SU-DHL-6 (cell line): ENCODE results near the gene CDIPT.

Experiments
- H2AFZ ChIP-seq: fragments of 200-600 bp; sonication (generic); 2 replicates; pipeline ENCODE4 v1.6.1; 2014; ENCODE audit warnings: low read depth, mild to moderate bottlenecking, moderate library complexity, mixed read lengths, antibody characterized with exemption, low read length; ENCODE audit not compliant: severe bottlenecking
- H3F3A ChIP-seq: fragments of 200-600 bp; shearing (Covaris generic); 2 replicates; pipeline ENCODE4 v1.6.0; 2016; ENCODE audit warnings: antibody characterized with exemption, mild to moderate bottlenecking; ENCODE audit not compliant: insufficient read depth
- H3K27ac ChIP-seq: fragments of 200-600 bp; sonication (generic); 2 replicates; pipeline ENCODE4 v1.5.1; 2016; ENCODE audit warnings: low read depth, mild to moderate bottlenecking, low read length, moderate library complexity, mixed read lengths
- H3K27me3 ChIP-seq: fragments of 200-600 bp; sonication (generic), shearing (Covaris generic); 2 replicates; pipeline ENCODE4 v1.6.0; 2014; ENCODE audit warnings: mild to moderate bottlenecking, low read length
- H3K36me3 ChIP-seq: fragments of 200-600 bp; sonication (generic); 2 replicates; pipeline ENCODE4 v1.6.1; 2014; ENCODE audit warnings: mild to moderate bottlenecking, low read length, mixed read lengths
- H3K4me2 ChIP-seq: fragments of 300-600, 200-600 bp; shearing (Covaris generic), sonication (generic); 2 replicates; pipeline ENCODE4 v1.6.0; 2014; ENCODE audit warnings: low read length, low read depth, mild to moderate bottlenecking; ENCODE audit not compliant: poor library complexity, severe bottlenecking
- H3K4me3 ChIP-seq: fragments of 200-600 bp; sonication (generic); 2 replicates; pipeline ENCODE4 v1.5.1; 2014; ENCODE audit warnings: antibody characterized with exemption, low read length, mild to moderate bottlenecking, mixed read lengths; ENCODE audit not compliant: insufficient read depth, poor library complexity, severe bottlenecking
- H3K79me2 ChIP-seq: fragments of 200-600 bp; sonication (generic); 2 replicates; pipeline ENCODE4 v1.6.1; 2014; ENCODE audit warnings: mild to moderate bottlenecking, low read length, moderate library complexity; ENCODE audit not compliant: insufficient read depth
- H3K9ac ChIP-seq: fragments of 200-600 bp; sonication (generic); 2 replicates; pipeline ENCODE4 v1.7.0; 2014; ENCODE audit warnings: mild to moderate bottlenecking, low read length
- H3K9me2 ChIP-seq: fragments of 200-600 bp; sonication (generic); replicated peaks from 2 replicates; pipeline ENCODE4 v1.6.1; 2014; ENCODE audit warnings: low read length; ENCODE audit not compliant: insufficient read depth
- H3K9me3 ChIP-seq: fragments of 200-600 bp; sonication (generic); 2 replicates; pipeline ENCODE4 v1.6.1; 2014; ENCODE audit warnings: low read length, mixed read lengths; ENCODE audit not compliant: insufficient read depth
- H4K20me1 ChIP-seq: fragments of 200-600 bp; sonication (generic); 2 replicates; pipeline ENCODE4 v1.6.1; 2014; ENCODE audit warnings: low read depth, mild to moderate bottlenecking, antibody characterized with exemption, low read length, moderate library complexity, mixed read lengths
- CTCF ChIP-seq: fragments of 200-600 bp; sonication (generic); IDR thresholded peaks from one replicate; pipeline ENCODE4 v1.5.1; 2017; ENCODE audit warnings: antibody characterized with exemption, mild to moderate bottlenecking, low read length, moderate library complexity; ENCODE audit not compliant: insufficient read depth, poor library complexity, severe bottlenecking
- EZH2phosphoT487 ChIP-seq: fragments of 200-600 bp; sonication (generic), shearing (Covaris generic); conservative IDR thresholded peaks from 2 replicates; pipeline ENCODE4 v1.6.1; 2018; ENCODE audit warnings: mild to moderate bottlenecking, antibody characterized with exemption, low read length, moderate library complexity, mixed read lengths

Gene CDIPT

DNA sequence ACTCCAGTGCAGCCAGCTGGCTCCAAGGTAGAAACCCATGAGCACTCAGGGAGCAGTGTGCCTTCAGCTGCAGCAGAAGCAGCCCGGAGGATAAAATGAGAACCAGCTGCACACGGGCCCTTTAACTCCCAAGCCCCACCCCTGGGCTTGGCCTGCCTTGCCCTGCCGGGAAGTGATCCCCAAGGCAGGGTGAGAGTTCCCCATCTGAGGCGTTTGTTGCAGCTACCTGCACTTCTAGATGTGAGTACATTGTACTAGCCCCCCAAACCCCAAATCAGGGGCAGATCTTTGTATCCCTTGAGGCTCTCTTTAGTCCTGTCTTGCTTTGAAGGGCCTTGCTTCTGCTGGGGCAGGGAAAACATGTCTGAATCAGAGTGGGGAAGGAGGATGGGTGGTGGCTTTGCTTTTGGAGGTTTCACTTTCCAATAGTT is 42.7 kb downstream of the CDIPT start, which contains the start of gene MVP:
TSS of gene MVP (plus strand) at position 192 of the 431 bp plus-strand sequence. CDS start 10,088 bp downstream, outside the sequence.
- Histone ChIP-seq H3K36me3 (0 out of 2 replicates have a peak, but pooled peaks cover 2% of the 10 kb centered on the region), H3K9me2 (no peaks in the 10 kb centered on the region), H4K20me1 (no peaks in the 10 kb centered on the region), H3K9ac (peak within 1 kb of the TSS; percentile 45), H3K4me2 (peak within 1 kb of the TSS; percentile 55), H3K79me2 (peaks cover 21% of the 10 kb centered on the region), H3K4me3 (peak within 1 kb of the TSS; percentile 48), H3F3A (peaks cover 5% of the 10 kb centered on the region), H3K27me3 (no peaks in the 10 kb centered on the region), H3K9me3 (no peaks in the 10 kb centered on the region), H2AFZ (no peak within 1 kb of the TSS), H3K27ac (no peak within 1 kb of the TSS)
- TF ChIP-seq CTCF: no peak
- TF ChIP-seq EZH2phosphoT487: no peak

GRCh38 chr16:29819506-29819905 is 43.5 kb downstream of the CDIPT start:
- Histone ChIP-seq H3K79me2 (peaks cover 21% of the 10 kb centered on the region), H3K36me3 (0 out of 2 replicates have a peak, but pooled peaks cover 2% of the 10 kb centered on the region), H3F3A (peaks cover 5% of the 10 kb centered on the region), H3K27me3 (no peaks in the 10 kb centered on the region), H3K4me2 (peak overlapping the region; percentile 55), H3K9ac (peak overlapping the region; percentile 45), H3K27ac (no peak overlapping the region), H2AFZ (no peak overlapping the region), H3K4me3 (no peak overlapping the region), H3K9me3 (no peaks in the 10 kb centered on the region), H3K9me2 (no peaks in the 10 kb centered on the region), H4K20me1 (no peaks in the 10 kb centered on the region)
- TF ChIP-seq CTCF (no peak), EZH2phosphoT487 (no peak)

GRCh38 chr16:29818082-29818481 is 44.9 kb downstream of the CDIPT start:
- no peaks in the 10 kb centered on the region for H4K20me1 ChIP-seq
- no peaks in the 10 kb centered on the region for H3K9me3 ChIP-seq
- H3F3A ChIP-seq: peaks cover 5% of the 10 kb centered on the region
- 0 out of 2 replicates have a peak, but pooled peaks cover 2% of the 10 kb centered on the region for H3K36me3 ChIP-seq
- peaks cover 21% of the 10 kb centered on the region for H3K79me2 ChIP-seq
- H3K9me2 ChIP-seq: no peaks in the 10 kb centered on the region
- no peaks in the 10 kb centered on the region for H3K27me3 ChIP-seq
- no peak overlapping the region for H2AFZ ChIP-seq
- H3K27ac ChIP-seq: no peak overlapping the region
- H3K4me3 ChIP-seq: no peak overlapping the region
- H3K9ac ChIP-seq: no peak overlapping the region
- H3K4me2 ChIP-seq: peak overlapping the region; percentile 12
- no peak for TF ChIP-seq CTCF
- TF ChIP-seq EZH2phosphoT487: no peak
